Right cardiac atrium (tissue), 5 donors: Measurements from ENCODE around the gene EFTUD2. TPM values are rescaled to one million over a fixed set of nuclear protein-coding genes. Genes with fewer than 3 reads are reported as not detected.

Experiments used
- ATAC-seq, 2 donors: fragments of 200-7000 bp; cut with Tn5 transposase; one replicate each; pipeline versions ENCODE4 v1.8.0 to v1.9.1; 2020; ENCODE audit warnings: moderate library complexity in 2 of 2, mild to moderate bottlenecking in 1 of 2
- DNase-seq, 3 donors: peaks; one replicate each; pipeline ENCODE4 v3.0.0-alpha.2; 2020
- H3K27ac ChIP-seq: one replicate; pipeline ENCODE4 v1.5.1; 2013; ENCODE audit warnings: mild to moderate bottlenecking, low read length, control low read depth, moderate library complexity
- H3K27me3 ChIP-seq: one replicate; pipeline ENCODE4 v1.6.1; 2013; ENCODE audit not compliant: control insufficient read depth, insufficient read depth
- H3K4me1 ChIP-seq: one replicate; pipeline ENCODE4 v1.6.1; 2013; ENCODE audit warnings: low read length; ENCODE audit not compliant: control insufficient read depth, insufficient read depth
- H3K4me3 ChIP-seq: one replicate; pipeline ENCODE4 v1.5.1; 2013; ENCODE audit warnings: low read length, control low read depth
- H3K9me3 ChIP-seq: one replicate; pipeline ENCODE4 v1.6.1; 2013; ENCODE audit warnings: low read length; ENCODE audit not compliant: control insufficient read depth
- WGBS: extraction: QIAGEN DNeasy Blood & Tissue Kit; methylation state at CpG from one replicate; pipeline ENCODE4 v1.1.7; 2013; 5-methylcytosine and 5-hydroxymethylcytosine counted together
- intact Hi-C, 4 donors: fragments of 100-400 bp; cut with DNase I; formaldehyde crosslinking; loops; one replicate each; pipeline versions ENCODE4 v1.11.0 to v1.14.0; 2022 to 2023
- polyA plus RNA-seq: library from polyadenylated mRNA; stranded (reverse); fragments of 200-250 nt; gene quantifications from one replicate; pipeline ENCODE4 v1.2.3, GENCODE V29; 2013
- total RNA-seq, 4 donors: library from RNA; stranded (reverse); fragmentation: NEBNext Ultra II Directional; extraction: Animal tissue kit (Norgen Biotek cat#: 25700); gene quantifications; one replicate each; pipeline ENCODE4 v1.2.1, GENCODE V29; 2021
- donor health status: healthy with polysubstance abuse.
- donor health status: DM: no; HTN: yes; CAD: no.
- donor health status: DM: no; HTN: no; CAD: no.
- donor health status: DM: no; HTN: yes; CAD: no; lungs with severe emphysema.
- donor health status: DM: yes; HTN: yes; CAD: no.

EFTUD2 gene
- total and polyA plus RNA-seq, 5 donors = 27.7 to 73.0 (median 58.7) TPM

DNA sequence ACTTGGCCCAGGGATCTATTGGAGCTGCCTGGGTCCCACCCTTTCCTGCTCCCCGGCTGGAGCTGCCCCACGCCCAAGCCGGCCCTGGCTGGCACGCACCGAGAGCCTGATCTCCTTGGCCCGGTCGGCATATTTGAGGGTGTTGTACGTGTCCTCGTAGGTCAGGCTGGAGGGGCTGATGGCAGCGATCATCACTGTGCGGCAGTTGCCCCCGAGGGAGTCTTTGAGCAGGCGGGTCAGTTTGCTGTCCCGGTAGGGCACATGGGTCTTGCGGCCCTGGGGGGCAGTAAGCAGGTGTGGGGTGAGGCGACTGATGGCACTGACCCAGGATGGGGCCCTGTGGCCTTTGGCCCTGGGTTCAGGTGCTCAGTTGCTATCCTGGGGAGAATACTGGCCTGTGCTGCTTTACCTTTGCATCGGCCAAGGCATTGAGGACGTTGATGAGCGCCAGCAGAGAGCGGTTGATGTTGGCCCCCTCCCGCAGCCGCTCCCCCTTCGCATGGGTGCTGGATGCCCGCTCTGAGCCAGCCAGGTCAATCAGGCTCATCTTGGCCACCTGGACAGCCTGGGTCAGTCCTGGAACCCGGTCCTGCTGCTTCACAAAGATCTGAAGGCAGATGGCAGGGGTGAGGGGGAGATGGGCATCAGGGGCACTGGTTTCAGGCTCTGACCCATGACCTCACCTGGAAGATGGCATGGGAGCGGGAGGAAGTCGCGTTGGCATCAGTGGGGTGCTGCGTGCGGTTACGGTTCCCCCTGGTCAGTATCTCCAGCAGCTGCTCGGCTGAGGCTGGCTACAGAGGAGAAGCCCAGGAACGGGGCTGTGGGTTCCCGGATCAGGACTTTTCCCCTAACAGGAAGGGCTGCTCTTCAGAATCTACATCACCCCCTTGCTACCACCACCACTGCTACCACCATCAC is 34.8 kb upstream of the EFTUD2 start:
- no peaks in the 10 kb centered on the region for H3K9me3 ChIP-seq
- no peaks in the 10 kb centered on the region for H3K27me3 ChIP-seq
- no peaks in the 10 kb centered on the region for H3K4me1 ChIP-seq
- H3K4me3 ChIP-seq = no peak overlapping the region
- ATAC-seq (peak in 1 of 2 donors; percentile 49), DNase-seq (no peak)
- WGBS = 93% methylated on average over 34 of the region's 34 CpGs
- no peak overlapping the region for H3K27ac ChIP-seq
- intact Hi-C loops = no loop called here

DNA sequence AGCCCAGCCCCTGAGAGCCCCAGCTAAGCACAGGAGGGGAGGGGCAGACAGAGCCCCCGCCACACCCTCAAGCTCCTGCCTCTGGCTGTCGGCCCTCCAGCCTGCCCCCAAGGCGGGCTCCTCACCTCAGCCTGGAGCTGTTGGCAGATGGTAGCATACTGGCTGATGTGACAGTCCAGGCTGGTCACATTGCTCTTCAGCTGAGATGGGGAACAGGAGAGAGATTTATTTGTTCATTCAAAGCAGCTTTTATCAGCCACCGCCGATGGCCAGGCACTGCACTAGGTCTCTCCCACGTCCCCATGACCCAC is 33.5 kb upstream of the EFTUD2 start:
- ATAC-seq = peak; percentile 17 to 76
- Histone ChIP-seq H3K27me3 (no peaks in the 10 kb centered on the region), H3K27ac (no peak overlapping the region), H3K4me3 (no peak overlapping the region), H3K4me1 (no peaks in the 10 kb centered on the region), H3K9me3 (no peaks in the 10 kb centered on the region)
- WGBS = 73% methylated on average over 6 of the region's 6 CpGs
- intact Hi-C loops = no loop called here
- no peak for DNase-seq

DNA sequence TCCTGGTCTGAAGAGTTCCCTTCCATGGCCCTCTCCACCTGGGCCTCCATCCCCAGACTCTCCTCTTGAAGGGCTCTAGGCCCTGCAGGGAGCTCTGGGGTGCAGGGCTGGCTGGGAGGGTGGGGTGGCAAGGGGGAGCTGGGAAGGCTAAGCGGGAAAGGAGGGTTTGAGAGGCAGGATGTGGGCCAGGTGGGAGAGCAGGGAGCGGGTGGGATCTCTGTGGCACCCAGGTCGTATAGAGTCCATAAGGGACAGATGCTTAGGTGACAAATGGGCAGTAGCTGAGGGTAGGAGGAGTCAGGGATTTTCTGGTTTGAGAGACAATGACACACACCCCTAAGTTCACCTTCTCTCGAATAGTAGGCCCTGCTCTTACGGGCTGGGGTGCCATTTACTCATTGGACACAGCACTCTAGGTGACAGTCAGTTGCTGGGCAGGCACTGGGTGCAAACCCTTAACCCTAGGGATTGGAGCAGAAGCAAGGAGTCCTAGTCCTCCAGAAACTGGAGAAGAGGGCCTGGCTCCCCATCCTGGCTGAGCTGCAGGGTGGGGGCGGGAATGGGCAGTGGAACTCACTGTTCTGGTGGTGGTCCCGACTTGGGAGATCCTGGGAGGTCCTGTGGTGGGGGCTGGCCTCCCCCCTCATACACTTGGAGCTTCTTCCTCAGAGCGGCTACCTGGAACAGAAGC is 33.0 kb upstream of the EFTUD2 start:
- intact Hi-C loops = no loop called here
- no peak overlapping the region for H3K4me3 ChIP-seq
- 92% methylated on average over 8 of the region's 8 CpGs for WGBS
- H3K27me3 ChIP-seq = no peaks in the 10 kb centered on the region
- DNase-seq (no peak), ATAC-seq (peak in 1 of 2 donors; percentile 3)
- no peak overlapping the region for H3K27ac ChIP-seq
- no peaks in the 10 kb centered on the region for H3K9me3 ChIP-seq
- H3K4me1 ChIP-seq = no peaks in the 10 kb centered on the region

DNA sequence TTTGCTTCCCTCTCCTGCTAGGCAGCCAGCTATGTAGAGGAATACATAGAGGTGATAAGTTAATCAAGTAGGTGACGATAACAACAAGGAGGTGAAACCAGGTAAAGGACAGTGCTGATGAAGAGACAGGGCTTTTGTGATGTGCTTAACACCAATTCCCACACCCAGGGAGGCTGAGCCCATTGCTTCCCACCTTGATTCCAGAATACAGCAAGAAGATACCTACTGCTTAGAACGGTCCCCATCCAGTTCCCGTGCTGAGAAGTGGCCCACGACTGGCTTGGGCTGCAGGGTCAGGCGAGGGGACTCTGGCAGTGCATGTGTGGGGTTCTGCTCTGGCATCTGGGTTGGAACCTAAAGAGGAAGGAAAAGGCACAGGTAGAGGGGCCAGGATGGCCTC is 32.1 kb upstream of the EFTUD2 start:
- DNase-seq = no peak
- no peaks in the 10 kb centered on the region for H3K9me3 ChIP-seq
- H3K4me3 ChIP-seq = no peak overlapping the region
- H3K4me1 ChIP-seq = no peaks in the 10 kb centered on the region
- H3K27me3 ChIP-seq = no peaks in the 10 kb centered on the region
- H3K27ac ChIP-seq = no peak overlapping the region
- intact Hi-C loops = no loop called here
- WGBS = 71% methylated on average over 5 of the region's 5 CpGs
- no peak for ATAC-seq

DNA sequence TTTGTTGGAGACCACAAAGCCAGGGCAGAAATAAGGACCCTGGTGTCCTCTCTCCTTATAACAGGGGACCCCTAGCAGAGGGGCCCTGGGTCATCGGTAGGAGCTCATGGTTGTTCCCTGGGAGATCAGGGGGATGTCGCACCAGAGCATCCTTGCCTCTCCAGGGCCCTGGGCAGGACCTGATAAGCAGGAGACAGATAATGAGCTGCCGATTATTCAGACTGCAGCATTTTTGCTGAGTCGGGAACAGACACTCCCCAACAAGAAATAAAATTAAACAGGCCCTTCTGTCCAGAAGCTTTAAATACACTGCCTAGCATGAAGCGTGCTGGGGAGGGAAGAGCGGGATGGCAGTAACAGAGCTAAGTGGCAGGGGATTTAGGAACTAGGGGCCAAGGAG is 31.4 kb upstream of the EFTUD2 start:
- intact Hi-C loops = no loop called here
- Histone ChIP-seq H3K4me3 (no peak overlapping the region), H3K27ac (no peak overlapping the region), H3K27me3 (no peaks in the 10 kb centered on the region), H3K9me3 (no peaks in the 10 kb centered on the region), H3K4me1 (no peaks in the 10 kb centered on the region)
- no peak for DNase-seq
- WGBS = 66% methylated on average over 6 of the region's 6 CpGs
- no peak for ATAC-seq

DNA sequence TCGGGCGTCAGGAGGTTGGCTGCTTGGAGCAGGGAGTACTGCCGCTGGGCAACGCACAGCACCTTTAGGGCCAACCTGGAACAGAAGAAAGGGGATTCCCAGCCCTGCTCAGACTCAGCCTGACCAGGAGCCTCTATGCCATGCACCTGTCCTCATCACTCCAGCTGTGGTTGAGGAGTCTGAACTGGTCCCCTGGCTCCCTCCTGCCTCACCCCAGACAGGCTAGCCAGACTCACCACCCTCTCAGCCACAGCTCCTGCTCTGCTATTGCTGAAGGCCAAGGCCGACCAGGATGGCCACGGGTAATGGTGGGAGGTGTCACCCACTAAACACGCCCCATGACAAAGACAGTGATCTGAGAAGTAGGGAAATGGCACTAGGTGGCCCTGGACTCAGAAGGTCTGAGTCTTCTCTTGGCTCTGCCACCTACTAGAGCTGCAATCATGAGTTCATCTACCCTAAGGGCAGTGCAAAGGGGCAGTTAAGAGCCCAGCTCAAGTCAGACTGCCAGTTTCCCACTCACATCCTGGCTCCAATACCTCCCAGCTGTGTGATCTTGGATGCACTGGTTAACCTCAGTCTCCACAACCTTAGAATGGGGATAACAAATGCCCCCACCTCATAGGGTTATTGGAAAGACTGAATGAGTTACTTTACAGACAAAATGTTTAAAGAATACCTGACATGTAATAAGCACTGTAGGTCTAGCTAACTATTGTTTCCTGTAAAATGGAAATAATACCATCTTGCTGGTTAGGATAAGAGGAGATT is 29.9 kb upstream of the EFTUD2 start:
- no peak overlapping the region for H3K4me3 ChIP-seq
- 92% methylated on average over 7 of the region's 7 CpGs for WGBS
- H3K4me1 ChIP-seq = no peaks in the 10 kb centered on the region
- DNase-seq = no peak
- H3K27ac ChIP-seq = no peak overlapping the region
- intact Hi-C loops = loop anchor here in 2 of 4 donors (10.0 kb wide), 2 partner anchors 166 to 196 kb away; no protein-coding TSS in a partner anchor
- no peak for ATAC-seq
- H3K27me3 ChIP-seq = no peaks in the 10 kb centered on the region
- H3K9me3 ChIP-seq = no peaks in the 10 kb centered on the region

DNA sequence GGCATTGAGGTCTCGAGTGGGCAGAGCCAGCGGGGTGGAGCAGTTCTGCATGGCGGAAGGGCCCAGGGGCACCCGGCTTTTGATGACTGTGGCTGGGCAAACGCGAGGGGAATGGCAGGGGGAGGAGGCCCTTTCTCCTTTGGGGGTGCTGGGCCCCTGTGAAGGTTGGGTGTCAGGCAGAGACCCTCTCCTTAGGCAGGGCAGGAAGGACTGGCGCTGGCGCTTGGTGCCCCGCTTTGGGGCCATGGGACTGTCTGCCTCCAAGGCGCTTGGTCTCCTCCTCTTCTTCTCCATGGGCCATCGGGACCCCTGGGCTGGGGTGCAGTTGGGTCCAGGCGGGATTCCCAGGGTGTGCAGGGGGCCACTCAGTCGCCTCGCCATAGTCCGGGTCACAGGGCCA is 28.9 kb upstream of the EFTUD2 start:
- DNase-seq (no peak), ATAC-seq (no peak)
- H3K4me1 ChIP-seq = no peaks in the 10 kb centered on the region
- no peaks in the 10 kb centered on the region for H3K27me3 ChIP-seq
- H3K9me3 ChIP-seq = no peaks in the 10 kb centered on the region
- WGBS = 97% methylated on average over 15 of the region's 15 CpGs
- intact Hi-C loops = loop anchor here in 2 of 4 donors (10.0 kb wide), 2 partner anchors 167 to 197 kb away; no protein-coding TSS in a partner anchor
- H3K27ac ChIP-seq = no peak overlapping the region
- H3K4me3 ChIP-seq = no peak overlapping the region

DNA sequence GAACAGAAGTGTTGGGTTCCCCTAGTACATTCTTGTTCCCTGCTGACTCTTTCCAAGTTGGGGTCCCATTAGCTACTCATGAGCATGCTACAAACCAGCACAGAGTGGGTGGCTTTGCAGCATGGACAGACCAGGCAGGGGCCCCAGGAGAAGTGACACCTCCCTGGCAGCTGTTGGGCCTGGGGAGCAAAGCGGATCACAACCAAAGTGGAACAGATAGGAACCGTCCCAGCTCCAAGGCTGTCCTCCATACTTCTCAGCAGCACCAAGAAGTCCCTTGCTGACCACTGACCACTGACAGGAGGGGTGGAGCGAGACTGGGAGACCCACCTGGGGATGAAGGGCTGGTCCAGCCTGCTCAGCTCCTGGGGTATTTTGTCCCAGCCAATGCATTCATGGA is 28.5 kb upstream of the EFTUD2 start:
- no peaks in the 10 kb centered on the region for H3K27me3 ChIP-seq
- DNase-seq (no peak), ATAC-seq (no peak)
- no peaks in the 10 kb centered on the region for H3K9me3 ChIP-seq
- no peak overlapping the region for H3K4me3 ChIP-seq
- H3K27ac ChIP-seq = no peak overlapping the region
- intact Hi-C loops = loop anchor here in 2 of 4 donors (10.0 kb wide), 2 partner anchors 167 to 197 kb away; no protein-coding TSS in a partner anchor
- H3K4me1 ChIP-seq = no peaks in the 10 kb centered on the region
- WGBS = 94% methylated on average over 3 of the region's 3 CpGs

DNA sequence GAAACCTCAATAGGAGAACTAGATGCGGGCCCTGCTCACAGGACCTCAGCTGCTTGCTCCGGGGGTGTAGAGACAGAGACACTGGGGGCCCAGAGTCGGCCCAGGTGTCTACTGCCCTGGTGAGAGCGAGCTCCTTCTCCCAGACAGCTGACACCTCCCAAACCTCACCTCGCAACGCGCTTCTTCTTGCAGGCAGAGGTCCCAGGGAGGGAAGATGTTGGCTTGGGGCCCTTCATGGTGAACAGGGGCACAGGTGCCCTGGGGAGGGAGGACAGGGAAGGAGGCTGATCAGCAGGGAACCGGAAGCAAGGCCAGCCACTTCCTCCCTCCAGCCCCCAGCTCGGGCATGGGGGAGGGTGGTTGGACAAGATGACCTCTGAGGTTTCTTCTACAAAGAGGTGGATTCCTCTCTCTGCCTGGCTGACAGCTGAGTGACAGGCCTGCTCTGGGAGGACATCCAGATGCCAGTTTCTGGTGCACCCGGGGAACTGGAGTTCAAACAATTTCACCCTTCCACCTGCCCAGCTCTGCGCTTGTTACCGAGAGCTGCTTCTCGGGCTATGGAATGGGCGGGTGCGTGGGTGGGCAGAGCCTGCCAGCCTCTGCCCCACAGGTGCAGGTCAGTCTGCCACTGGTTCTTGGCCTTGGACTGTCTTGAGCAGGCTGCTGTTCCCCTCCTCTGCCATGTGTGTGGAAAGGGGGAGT is 27.7 kb upstream of the EFTUD2 start:
- Histone ChIP-seq H3K27me3 (no peaks in the 10 kb centered on the region), H3K9me3 (no peaks in the 10 kb centered on the region), H3K27ac (no peak overlapping the region), H3K4me1 (no peaks in the 10 kb centered on the region), H3K4me3 (no peak overlapping the region)
- 83% methylated on average over 15 of the region's 15 CpGs for whole genome bisulfite sequencing
- no peak for ATAC-seq
- intact Hi-C loops = loop anchor here in 2 of 4 donors (10.0 kb wide), 2 partner anchors 168 to 198 kb away; no protein-coding TSS in a partner anchor
- no peak for DNase-seq
